ENCODE results near the gene FNDC3B.

The FNDC3B gene

GRCh38 chr3:172410702-172411477 is 371.5 kb downstream of the FNDC3B start:
- DNase-seq: no peak

GRCh38 chr3:172411478-172411947 is 372.1 kb downstream of the FNDC3B start:
- DNase-seq: no peak

- no peak for DNase-seq
Measured at GRCh38 chr3:172415323-172415722, 375.9 kb downstream of the FNDC3B start.

GRCh38 chr3:172437713-172438112 is 398.3 kb downstream of the FNDC3B start:
- DNase-seq: no peak

- no peak for DNase-seq
Measured at GRCh38 chr3:172438186-172438585, 398.8 kb downstream of the FNDC3B start.

GRCh38 chr3:172441581-172441980 is 402.2 kb downstream of the FNDC3B start:
- DNase-seq: no peak

GRCh38 chr3:172442606-172443005 is 403.2 kb downstream of the FNDC3B start:
- no peak for DNase-seq

- DNase-seq: no peak
Measured at GRCh38 chr3:172444821-172445220, 405.4 kb downstream of the FNDC3B start.

GRCh38 chr3:172446198-172446597 is 406.8 kb downstream of the FNDC3B start:
- no peak for DNase-seq

GRCh38 chr3:172447611-172448579 is 408.5 kb downstream of the FNDC3B start, which contains the start of gene GHSR:
TSS of gene GHSR (minus strand) at chr3:172448456. CDS start at chr3:172448413, 43 bp downstream.
- DNase-seq: no peak

- no peak for DNase-seq
Measured at GRCh38 chr3:172448661-172449465, 409.5 kb downstream of the FNDC3B start.

- peak in 1 of 2 donors; percentile 22 for DNase-seq
Measured at GRCh38 chr3:172449466-172450149, 410.2 kb downstream of the FNDC3B start.

All from inflammatory macrophage (primary cell).